DND-41 (cell line): ENCODE data around the gene CYP3A7.
"Not testable (repeated sequence)": the region's sequence is repeated elsewhere in the genome, so short reads cannot be mapped to it uniquely, and the experiment has no call there.

ENCODE experiments used
- ATAC-seq: fragments of 200-7000 bp; cut with Tn5 transposase; 3 replicates; pipeline ENCODE4 v1.9.1; 2021; ENCODE audit warnings: low read depth; ENCODE audit not compliant: insufficient read depth
- DNase-seq: peaks from one replicate; pipeline ENCODE4 v3.0.0-alpha.2; 2020
- H2AFZ ChIP-seq: 2 replicates; pipeline ENCODE4 v1.6.0; 2012; ENCODE audit warnings: low read depth, low read length
- H3K27ac ChIP-seq: 2 replicates; pipeline ENCODE4 v1.5.1; 2012; ENCODE audit warnings: low read length, inconsistent platforms
- H3K27me3 ChIP-seq: fragments of 200-600 bp; sonication (generic); 2 replicates; pipeline ENCODE4 v1.6.0; 2012; ENCODE audit warnings: low read length, mild to moderate bottlenecking, inconsistent platforms; ENCODE audit not compliant: insufficient read depth, poor library complexity
- H3K36me3 ChIP-seq: 2 replicates; pipeline ENCODE4 v1.5.1; 2012; ENCODE audit warnings: low read length, inconsistent platforms; ENCODE audit not compliant: insufficient read depth
- H3K4me1 ChIP-seq: 2 replicates; pipeline ENCODE4 v1.5.1; 2012; ENCODE audit warnings: mild to moderate bottlenecking, low read length; ENCODE audit not compliant: insufficient read depth
- H3K4me2 ChIP-seq: 2 replicates; pipeline ENCODE4 v1.6.0; 2012; ENCODE audit warnings: mild to moderate bottlenecking, moderate library complexity, low read length, inconsistent platforms; ENCODE audit not compliant: insufficient read depth
- H3K4me3 ChIP-seq, 2 experiments: fragments of 200-600 bp in 1 of 2; shearing (Covaris generic) in 1 of 2; 2 replicates each; pipeline ENCODE4 v1.5.1; 2012 to 2016; ENCODE audit warnings: inconsistent platforms in 2 of 2, low read length in 2 of 2, mild to moderate bottlenecking in 2 of 2, low read depth in 1 of 2, moderate library complexity in 1 of 2
- H3K79me2 ChIP-seq: 2 replicates; pipeline ENCODE4 v1.6.0; 2012; ENCODE audit warnings: low read length, inconsistent platforms; ENCODE audit not compliant: insufficient read depth
- H3K9ac ChIP-seq: 2 replicates; pipeline ENCODE4 v1.6.0; 2012; ENCODE audit warnings: low read depth, mild to moderate bottlenecking, inconsistent platforms, low read length, moderate library complexity
- H3K9me3 ChIP-seq: 2 replicates; pipeline ENCODE4 v1.5.1; 2012; ENCODE audit warnings: low read length, moderate library complexity, mild to moderate bottlenecking, inconsistent platforms; ENCODE audit not compliant: insufficient read depth, severe bottlenecking
- H4K20me1 ChIP-seq: 2 replicates; pipeline ENCODE4 v1.6.0; 2012; ENCODE audit warnings: low read length; ENCODE audit not compliant: insufficient read depth
- CTCF ChIP-seq: IDR thresholded peaks from 2 replicates; pipeline ENCODE4 v1.5.1; 2012; ENCODE audit warnings: borderline replicate concordance, low read length, moderate library complexity, mild to moderate bottlenecking; ENCODE audit not compliant: poor library complexity, severe bottlenecking; ENCODE audit errors: extremely low read depth
- EZH2 ChIP-seq: IDR thresholded peaks from 3 replicates; pipeline ENCODE4 v1.6.1; 2012; ENCODE audit warnings: borderline replicate concordance, low read depth, mild to moderate bottlenecking, moderate library complexity, low read length, inconsistent platforms; ENCODE audit not compliant: severe bottlenecking

Gene CYP3A7

GRCh38 chr7:99752356-99752755 lies 17.4 kb upstream of the CYP3A7 start:
- Histone ChIP-seq H3K27ac (no peak overlapping the region), H2AFZ (no peak overlapping the region), H3K4me1 (no peaks in the 10 kb centered on the region), H3K4me2 (no peak overlapping the region), H3K79me2 (no peaks in the 10 kb centered on the region), H3K27me3 (no peaks in the 10 kb centered on the region), H3K9ac (no peak overlapping the region), H3K9me3 (no peaks in the 10 kb centered on the region), H4K20me1 (no peaks in the 10 kb centered on the region), H3K36me3 (no peaks in the 10 kb centered on the region), H3K4me3 (no peak overlapping the region)
- ATAC-seq (no peak), DNase-seq (no peak)
- TF ChIP-seq CTCF (no peak), EZH2 (no peak)

GRCh38 chr7:99751322-99752052 lies 16.5 kb upstream of the CYP3A7 start:
- not testable (repeated sequence) for H3K36me3 ChIP-seq, H4K20me1 ChIP-seq, H3K9me3 ChIP-seq, H2AFZ ChIP-seq, H3K27me3 ChIP-seq, ATAC-seq, DNase-seq, H3K4me2 ChIP-seq, H3K79me2 ChIP-seq, H3K4me3 ChIP-seq, H3K4me1 ChIP-seq, H3K9ac ChIP-seq, H3K27ac ChIP-seq

GRCh38 chr7:99748846-99749579 lies 14.0 kb upstream of the CYP3A7 start:
- H3K79me2 ChIP-seq = no peaks in the 10 kb centered on the region
- no peak for DNase-seq
- no peak overlapping the region for H3K4me3 ChIP-seq
- H3K36me3 ChIP-seq = no peaks in the 10 kb centered on the region
- H3K4me2 ChIP-seq = no peak overlapping the region
- H3K9ac ChIP-seq = no peak overlapping the region
- no peak overlapping the region for H2AFZ ChIP-seq
- no peak for TF ChIP-seq CTCF
- TF ChIP-seq EZH2 = no peak
- H3K27ac ChIP-seq = no peak overlapping the region
- H3K4me1 ChIP-seq = no peaks in the 10 kb centered on the region
- ATAC-seq = no peak
- H3K9me3 ChIP-seq = no peaks in the 10 kb centered on the region
- no peaks in the 10 kb centered on the region for H3K27me3 ChIP-seq
- H4K20me1 ChIP-seq = no peaks in the 10 kb centered on the region

DNA sequence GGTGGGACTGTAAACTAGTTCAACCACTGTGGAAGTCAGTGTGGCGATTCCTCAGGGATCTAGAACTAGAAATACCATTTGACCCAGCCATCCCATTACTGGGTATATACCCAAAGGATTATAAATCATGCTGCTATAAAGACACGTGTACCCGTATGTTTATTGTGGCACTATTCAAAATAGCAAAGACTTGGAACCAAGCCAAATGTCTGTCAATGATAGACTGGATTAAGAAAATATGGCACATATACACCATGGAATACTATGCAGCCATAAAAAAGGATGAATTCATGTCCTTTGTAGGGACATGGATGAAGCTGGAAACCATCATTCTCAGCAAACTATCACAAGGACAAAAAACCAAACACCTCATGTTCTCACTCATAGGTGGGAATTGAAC lies 11.9 kb upstream of the CYP3A7 start:
- not testable (repeated sequence) for H2AFZ ChIP-seq, H3K9ac ChIP-seq, H4K20me1 ChIP-seq, H3K4me3 ChIP-seq, H3K79me2 ChIP-seq, H3K27ac ChIP-seq, H3K4me1 ChIP-seq, H3K27me3 ChIP-seq, H3K36me3 ChIP-seq, DNase-seq, H3K9me3 ChIP-seq, H3K4me2 ChIP-seq, ATAC-seq

- H3K4me2 ChIP-seq, DNase-seq, H3K4me1 ChIP-seq, H3K4me3 ChIP-seq, H3K27me3 ChIP-seq, H2AFZ ChIP-seq, H3K36me3 ChIP-seq, H3K9me3 ChIP-seq, H3K79me2 ChIP-seq, H3K27ac ChIP-seq, H3K9ac ChIP-seq, H4K20me1 ChIP-seq, ATAC-seq: not testable (repeated sequence)
These were observed 10.4 kb upstream of the CYP3A7 start for GRCh38 chr7:99745395-99745794.
